8988T (cell line): ENCODE measurements around the gene ANKRD13D.
A peak's percentile ranks its signal among the peaks of the same experiment; 100 is the strongest.

Experiments
- DNase-seq: peaks from one replicate; pipeline ENCODE4 v3.0.0; 2011

The ANKRD13D gene

GRCh38 chr11:67274768-67275605 lies 14.1 kb upstream of the ANKRD13D start:
- no peak for DNase-seq

DNA sequence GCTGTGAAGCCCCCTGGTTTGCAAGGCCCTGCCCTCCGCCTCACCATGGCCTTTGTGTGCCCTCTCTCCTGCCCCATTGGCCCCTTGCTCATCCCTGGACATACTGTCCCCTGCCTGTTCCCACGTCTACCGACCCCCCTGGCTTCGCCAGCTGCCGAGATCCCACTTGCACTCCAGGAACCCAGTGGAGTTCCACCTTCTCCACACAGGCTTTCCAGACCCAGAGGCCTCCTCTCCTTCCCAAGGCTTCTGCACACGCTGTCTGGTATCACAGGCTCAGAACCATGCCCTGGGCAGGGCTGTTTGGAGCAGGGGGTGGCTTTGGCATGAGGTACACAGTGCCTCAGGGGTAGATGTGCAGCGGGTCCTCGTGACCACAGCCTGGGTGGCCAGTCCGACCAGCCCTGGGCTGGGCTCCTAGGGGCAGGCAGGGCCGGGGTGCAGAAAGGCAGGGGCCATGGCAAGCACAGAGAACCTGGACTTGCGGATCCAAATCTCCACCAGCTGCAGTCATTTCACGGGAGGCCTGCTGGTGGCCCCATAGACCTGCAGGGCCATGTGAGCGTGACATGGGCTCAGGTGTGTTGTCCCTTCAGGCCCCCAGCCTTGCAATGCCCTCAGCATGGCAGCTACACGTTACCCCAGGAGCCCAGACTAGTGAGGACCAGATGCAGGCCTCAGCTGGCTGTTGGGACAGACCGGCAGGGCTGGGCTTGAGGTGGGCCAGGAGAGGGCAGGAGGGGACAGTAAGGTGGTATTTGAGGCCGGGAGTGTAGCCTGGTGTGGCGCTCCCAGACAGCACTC lies 13.3 kb upstream of the ANKRD13D start:
- peak; percentile 32 for DNase-seq

DNA sequence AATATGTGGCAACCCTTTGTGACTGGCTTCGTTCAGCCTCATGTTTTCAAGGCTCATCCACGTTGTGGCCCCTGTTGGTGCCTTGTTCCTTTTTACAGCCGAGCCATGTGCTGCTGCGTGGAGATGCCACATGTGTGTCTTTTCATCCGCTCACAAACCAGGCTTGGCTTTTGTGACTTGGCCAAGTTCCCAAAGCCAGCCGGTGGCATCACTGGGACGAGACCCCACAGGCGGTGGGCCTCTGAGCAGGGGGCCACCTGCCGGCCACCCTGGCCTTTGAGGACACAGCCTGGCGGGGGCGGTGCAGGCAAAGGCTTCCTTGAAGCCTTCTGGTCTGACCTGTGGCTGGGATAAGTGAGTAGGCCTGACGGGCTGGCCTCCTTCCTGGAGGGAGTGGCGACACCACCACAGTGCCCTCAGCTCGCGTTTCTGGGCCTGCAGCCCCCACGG lies 12.3 kb upstream of the ANKRD13D start:
- DNase-seq, result no peak

DNA sequence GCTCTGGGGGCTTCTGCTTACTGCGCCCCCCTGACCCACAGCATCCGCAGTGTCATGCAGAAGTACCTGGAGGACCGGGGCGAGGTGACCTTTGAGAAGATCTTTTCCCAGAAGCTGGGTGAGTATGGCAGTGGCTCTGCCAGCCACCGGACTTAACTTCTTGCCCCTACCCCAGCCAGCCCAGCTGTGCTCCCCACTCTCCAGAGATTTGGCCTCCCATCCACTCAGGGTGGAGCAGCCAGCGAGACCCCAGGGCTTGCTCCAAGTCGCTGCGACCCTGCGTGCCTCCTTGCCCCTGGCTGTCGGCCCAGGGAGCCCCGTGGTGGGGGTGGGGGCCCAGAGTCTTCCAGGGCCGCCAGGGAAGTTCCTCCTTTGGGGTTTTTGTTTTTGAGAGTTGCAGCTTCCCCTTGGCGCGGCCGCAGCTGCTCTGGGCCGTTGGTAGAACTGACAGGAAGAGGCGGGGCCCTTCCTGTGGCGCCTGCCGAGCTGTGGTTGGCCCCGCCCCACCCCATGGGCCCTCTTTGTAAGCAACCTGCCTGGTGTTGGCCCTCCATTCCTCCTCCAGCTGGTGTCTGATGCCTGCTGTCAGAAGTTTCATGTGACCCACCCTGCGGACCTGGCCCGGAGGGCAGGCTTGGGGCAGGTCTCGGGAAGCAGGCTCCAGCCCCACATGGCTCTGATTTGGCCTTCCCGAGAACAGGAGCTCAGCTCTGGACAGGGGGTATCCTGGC lies 11.7 kb upstream of the ANKRD13D start:
- DNase-seq, result no peak

DNA sequence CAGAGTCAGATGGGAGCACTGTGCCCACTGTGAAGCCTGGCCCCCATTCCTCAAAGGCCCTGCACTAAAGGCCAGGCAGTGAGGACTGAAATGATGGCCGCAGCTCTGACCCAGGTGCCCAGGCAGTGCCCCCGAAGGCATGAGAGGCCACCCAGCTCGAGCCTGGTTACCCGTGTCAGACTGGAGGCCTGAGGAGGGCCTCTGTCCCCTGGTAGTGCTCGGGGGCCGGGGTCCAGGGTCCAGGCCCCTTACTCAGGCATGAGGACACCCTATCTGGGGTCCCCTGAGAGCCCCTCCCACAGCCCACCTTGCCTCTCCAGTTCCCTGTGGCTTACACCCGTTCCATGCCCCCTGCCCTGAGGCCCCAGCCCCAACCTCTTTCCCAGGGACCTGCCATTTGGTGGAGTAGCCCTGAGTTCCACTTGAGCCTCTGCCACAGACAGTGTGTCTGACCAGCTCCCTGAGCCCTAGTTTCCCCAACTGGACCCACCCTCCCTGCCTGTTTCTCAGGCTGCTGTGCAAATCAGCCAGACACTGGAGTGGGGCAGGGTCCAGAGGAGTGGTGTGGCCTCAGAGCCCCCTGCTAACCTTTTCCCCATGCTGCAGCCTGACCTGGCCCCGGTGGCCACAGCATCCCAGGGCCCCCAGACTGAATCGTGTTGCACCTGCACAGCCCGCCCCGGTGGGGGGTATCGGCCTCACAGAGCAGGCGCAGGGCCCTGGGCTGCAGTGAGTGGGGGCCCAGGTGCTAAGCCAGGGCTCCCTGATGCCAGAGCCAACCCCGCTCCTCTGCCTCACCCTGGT lies 10.8 kb upstream of the ANKRD13D start:
- DNase-seq, result no peak

DNA sequence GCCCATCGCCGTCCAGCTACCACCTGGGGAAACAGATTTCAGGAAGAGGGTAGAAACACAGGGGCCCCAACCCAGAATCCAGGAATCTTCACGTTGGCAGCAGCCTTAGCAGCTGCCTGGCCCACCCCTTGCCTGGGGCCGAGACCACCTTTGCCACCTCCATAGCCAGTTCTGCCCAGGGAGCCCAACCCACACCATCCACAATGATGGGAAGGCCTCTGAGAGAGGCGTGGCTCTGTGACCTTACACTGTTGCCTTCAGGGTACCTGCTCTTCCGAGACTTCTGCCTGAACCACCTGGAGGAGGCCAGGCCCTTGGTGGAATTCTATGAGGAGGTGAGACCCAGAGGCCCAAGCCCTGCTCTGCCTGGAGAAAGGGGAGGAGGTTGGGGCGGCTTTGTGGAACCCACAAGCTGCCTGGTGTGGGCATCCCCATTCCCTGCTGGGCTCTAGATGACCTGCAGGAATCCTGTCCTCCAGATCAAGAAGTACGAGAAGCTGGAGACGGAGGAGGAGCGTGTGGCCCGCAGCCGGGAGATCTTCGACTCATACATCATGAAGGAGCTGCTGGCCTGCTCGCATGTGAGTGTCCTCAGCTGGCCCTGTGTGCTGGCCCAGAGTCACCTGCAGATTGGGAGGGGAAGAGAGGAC lies 10.0 kb upstream of the ANKRD13D start:
- DNase-seq, result no peak

GRCh38 chr11:67279589-67280340 lies 9.3 kb upstream of the ANKRD13D start:
- no peak for DNase-seq

- DNase-seq, result no peak
Observed at GRCh38 chr11:67280341-67280787, 8.7 kb upstream of the ANKRD13D start.

GRCh38 chr11:67280788-67281551 lies 8.1 kb upstream of the ANKRD13D start:
- DNase-seq, result no peak

DNA sequence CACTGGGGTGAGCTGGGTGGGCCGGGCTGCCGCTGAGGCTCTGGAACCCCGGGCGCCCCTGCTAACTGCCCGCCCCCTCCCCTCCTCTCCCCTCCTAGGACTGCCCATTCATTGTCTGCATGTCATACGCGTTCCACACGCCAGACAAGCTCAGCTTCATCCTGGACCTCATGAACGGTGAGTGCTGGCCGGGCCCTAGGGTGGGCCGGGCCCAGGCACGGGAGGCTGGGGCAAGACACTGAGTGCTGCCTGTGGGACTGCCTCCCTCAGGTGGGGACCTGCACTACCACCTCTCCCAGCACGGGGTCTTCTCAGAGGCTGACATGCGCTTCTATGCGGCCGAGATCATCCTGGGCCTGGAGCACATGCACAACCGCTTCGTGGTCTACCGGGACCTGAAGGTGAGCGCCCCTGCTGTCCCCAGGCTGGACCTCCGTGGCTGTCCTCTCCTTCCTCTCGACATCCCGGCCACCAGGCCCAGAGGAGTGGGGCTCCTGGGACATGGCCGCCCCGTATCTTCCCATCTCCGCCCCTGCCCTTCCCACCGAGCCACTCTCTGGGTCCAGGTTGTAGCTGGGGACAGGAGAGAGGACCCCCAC lies 7.5 kb upstream of the ANKRD13D start:
- DNase-seq, result no peak

GRCh38 chr11:67282155-67282875 lies 6.8 kb upstream of the ANKRD13D start:
- DNase-seq, result no peak

DNA sequence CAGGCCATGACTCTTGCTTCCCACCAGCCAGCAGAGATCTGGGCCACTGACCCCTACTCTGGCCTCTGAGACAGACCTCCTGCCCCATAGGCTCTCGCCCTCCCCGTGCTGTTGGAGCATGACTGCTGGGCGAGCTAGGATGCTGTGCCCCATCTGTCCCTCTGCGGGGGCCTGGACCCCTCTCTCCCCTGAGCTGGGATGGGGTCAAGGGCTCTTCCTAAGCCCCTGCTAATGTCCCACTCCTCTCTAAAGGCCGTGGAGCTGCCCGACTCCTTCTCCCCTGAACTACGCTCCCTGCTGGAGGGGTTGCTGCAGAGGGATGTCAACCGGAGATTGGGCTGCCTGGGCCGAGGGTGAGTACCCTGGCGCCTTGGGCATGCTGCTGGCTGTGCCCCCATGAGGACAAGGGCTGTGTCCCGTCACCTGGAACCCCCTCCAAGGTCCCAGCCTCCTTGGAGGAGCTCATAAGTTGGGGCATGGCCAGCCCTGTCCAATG lies 6.2 kb upstream of the ANKRD13D start:
- no peak for DNase-seq

GRCh38 chr11:67283481-67283963 lies 5.6 kb upstream of the ANKRD13D start:
- DNase-seq, result no peak

- no peak for DNase-seq
Observed at GRCh38 chr11:67284811-67285540, 4.1 kb upstream of the ANKRD13D start.

DNA sequence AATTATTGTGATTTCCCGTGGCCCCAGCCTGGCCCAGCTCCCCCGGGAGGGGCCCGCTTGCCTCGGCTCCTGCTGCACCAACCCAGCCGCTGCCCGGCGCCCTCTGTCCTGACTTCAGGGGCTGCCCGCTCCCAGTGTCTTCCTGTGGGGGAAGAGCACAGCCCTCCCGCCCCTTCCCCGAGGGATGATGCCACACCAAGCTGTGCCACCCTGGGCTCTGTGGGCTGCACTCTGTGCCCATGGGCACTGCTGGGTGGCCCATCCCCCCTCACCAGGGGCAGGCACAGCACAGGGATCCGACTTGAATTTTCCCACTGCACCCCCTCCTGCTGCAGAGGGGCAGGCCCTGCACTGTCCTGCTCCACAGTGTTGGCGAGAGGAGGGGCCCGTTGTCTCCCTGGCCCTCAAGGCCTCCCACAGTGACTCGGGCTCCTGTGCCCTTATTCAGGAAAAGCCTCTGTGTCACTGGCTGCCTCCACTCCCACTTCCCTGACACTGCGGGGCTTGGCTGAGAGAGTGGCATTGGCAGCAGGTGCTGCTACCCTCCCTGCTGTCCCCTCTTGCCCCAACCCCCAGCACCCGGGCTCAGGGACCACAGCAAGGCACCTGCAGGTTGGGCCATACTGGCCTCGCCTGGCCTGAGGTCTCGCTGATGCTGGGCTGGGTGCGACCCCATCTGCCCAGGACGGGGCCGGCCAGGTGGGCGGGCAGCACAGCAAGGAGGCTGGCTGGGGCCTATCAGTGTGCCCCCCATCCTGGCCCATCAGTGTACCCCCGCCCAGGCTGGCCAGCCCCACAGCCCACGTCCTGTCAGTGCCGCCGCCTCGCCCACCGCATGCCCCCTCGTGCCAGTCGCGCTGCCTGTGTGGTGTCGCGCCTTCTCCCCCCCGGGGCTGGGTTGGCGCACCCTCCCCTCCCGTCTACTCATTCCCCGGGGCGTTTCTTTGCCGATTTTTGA lies 3.3 kb upstream of the ANKRD13D start:
- DNase-seq, result no peak

GRCh38 chr11:67286621-67287333 lies 2.3 kb upstream of the ANKRD13D start:
- no peak for DNase-seq
